ENCODE measurements around the gene ADK.

- no peak for TF ChIP-seq CTCF (conservative IDR thresholded peaks at IDR 0.05; ENCODE audit: low read length)
- no peak for TF ChIP-seq EZH2phosphoT487 (IDR thresholded peaks at IDR 0.05; ENCODE audit: borderline replicate concordance)
Measured at GRCh38 chr10:74750848-74751274, 599.8 kb downstream of the ADK start.

Measured in Loucy (cell line).